ENCODE measurements around the gene KCNJ9. TPM values are rescaled to one million over a fixed set of nuclear protein-coding genes. Genes with fewer than 3 reads are reported as not detected.

Gene KCNJ9
- total RNA-seq, 1 experiment from 2014 or later: not detected

- intact Hi-C loops (cut with micrococcal nuclease; ENCODE audit: unreplicated experiment): loop anchor here (10.0 kb wide), 1 partner anchor 518 kb away; no protein-coding TSS in a partner anchor
- no TSS peak for BruUV-seq (replicated peaks)
- POLR2A ChIA-PET (ENCODE audit: unreplicated experiment): no interaction called here
These were observed 5.1 kb downstream of the KCNJ9 start for GRCh38 chr1:160086456-160086892.

GRCh38 chr1:160087118-160087662 is 5.9 kb downstream of the KCNJ9 start:
- POLR2A ChIA-PET (ENCODE audit: unreplicated experiment): no interaction called here
- H3K9me3 ChIP-seq (ENCODE audit: insufficient read depth, low read depth): no peaks in the 10 kb centered on the region
- no peak for TF ChIP-seq EZH2 (IDR thresholded peaks at IDR 0.05; ENCODE audit: low read depth)
- TF ChIP-seq CTCF (conservative IDR thresholded peaks at IDR 0.05): no peak
- CTCF ChIA-PET: interaction anchor here (0.6 to 0.7 kb wide), 2 partner anchors 148 to 154 kb away, joined by 3 to 4 read pairs; no protein-coding TSS in a partner anchor
- H3K27me3 ChIP-seq (ENCODE audit: insufficient read depth, low read depth): peaks cover 11% of the 10 kb centered on the region
- no peak overlapping the region for H3K27ac ChIP-seq
- no peak overlapping the region for H3K4me3 ChIP-seq
- H3K9me2 ChIP-seq (ENCODE audit: insufficient read depth): no peaks in the 10 kb centered on the region
- H3K4me1 ChIP-seq (replicated peaks; ENCODE audit: insufficient read depth): no peaks in the 10 kb centered on the region
- intact Hi-C loops (cut with micrococcal nuclease; ENCODE audit: unreplicated experiment): loop anchor here (10.0 kb wide), 1 partner anchor 518 kb away; no protein-coding TSS in a partner anchor
- no TSS peak for BruUV-seq (replicated peaks)
- H4K20me1 ChIP-seq (ENCODE audit: insufficient read depth): no peaks in the 10 kb centered on the region
- H2AFZ ChIP-seq: no peak overlapping the region
- DNase-seq: no peak
- H3K36me3 ChIP-seq (ENCODE audit: low read depth): no peaks in the 10 kb centered on the region
- no peaks in the 10 kb centered on the region for H3K79me2 ChIP-seq (ENCODE audit: low read depth)
- H3K4me2 ChIP-seq: no peak overlapping the region
- H3F3A ChIP-seq (ENCODE audit: insufficient read depth, low read depth): no peaks in the 10 kb centered on the region

More at GRCh38 chr1:160086456-160086892, 5.1 kb downstream of the KCNJ9 start:
- Histone ChIP-seq H2AFZ (no peak overlapping the region), H3K4me2 (no peak overlapping the region), H3K79me2 (ENCODE audit: low read depth) (no peaks in the 10 kb centered on the region), H3K9me3 (ENCODE audit: insufficient read depth, low read depth) (no peaks in the 10 kb centered on the region), H3K9me2 (ENCODE audit: insufficient read depth) (no peaks in the 10 kb centered on the region), H3K27me3 (ENCODE audit: insufficient read depth, low read depth) (peaks cover 15% of the 10 kb centered on the region), H3K36me3 (ENCODE audit: low read depth) (no peaks in the 10 kb centered on the region), H3K4me3 (no peak overlapping the region), H3F3A (ENCODE audit: insufficient read depth, low read depth) (no peaks in the 10 kb centered on the region), H3K27ac (no peak overlapping the region), H4K20me1 (ENCODE audit: insufficient read depth) (no peaks in the 10 kb centered on the region), H3K4me1 (replicated peaks; ENCODE audit: insufficient read depth) (no peaks in the 10 kb centered on the region)
- CTCF ChIA-PET: interaction anchor here (0.6 to 1.3 kb wide), 4 partner anchors 33 to 205 kb away, joined by 3 to 4 read pairs (median 3); no protein-coding TSS in a partner anchor
- TF ChIP-seq CTCF (conservative IDR thresholded peaks at IDR 0.05) (no peak), EZH2 (IDR thresholded peaks at IDR 0.05; ENCODE audit: low read depth) (no peak)
- no peak for DNase-seq

- DNase-seq: no peak
- no peaks in the 10 kb centered on the region for H3F3A ChIP-seq (ENCODE audit: insufficient read depth, low read depth)
- H3K27me3 ChIP-seq (ENCODE audit: insufficient read depth, low read depth): no peaks in the 10 kb centered on the region
- H3K9me2 ChIP-seq (ENCODE audit: insufficient read depth): no peaks in the 10 kb centered on the region
- no TSS peak for BruUV-seq (replicated peaks)
- H3K27ac ChIP-seq: no peak overlapping the region
- no peaks in the 10 kb centered on the region for H3K4me1 ChIP-seq (replicated peaks; ENCODE audit: insufficient read depth)
- no peaks in the 10 kb centered on the region for H3K9me3 ChIP-seq (ENCODE audit: insufficient read depth, low read depth)
- H3K36me3 ChIP-seq (ENCODE audit: low read depth): no peaks in the 10 kb centered on the region
- POLR2A ChIA-PET (ENCODE audit: unreplicated experiment): no interaction called here
- H3K79me2 ChIP-seq (ENCODE audit: low read depth): no peaks in the 10 kb centered on the region
- TF ChIP-seq EZH2 (IDR thresholded peaks at IDR 0.05; ENCODE audit: low read depth) (no peak), CTCF (conservative IDR thresholded peaks at IDR 0.05) (no peak)
- CTCF ChIA-PET: no interaction called here
- H2AFZ ChIP-seq: no peak overlapping the region
- H3K4me2 ChIP-seq: no peak overlapping the region
- no peaks in the 10 kb centered on the region for H4K20me1 ChIP-seq (ENCODE audit: insufficient read depth)
- no peak overlapping the region for H3K4me3 ChIP-seq
- intact Hi-C loops (cut with micrococcal nuclease; ENCODE audit: unreplicated experiment): loop anchor here (10.0 kb wide), 2 partner anchors 185 to 515 kb away; partner anchors contain the start of gene CFAP45
These were observed 8.5 kb downstream of the KCNJ9 start for GRCh38 chr1:160089883-160090282.

All from PC-9 (cell line).